ENCODE results near the gene GRHL1. TPM values are rescaled to one million over a fixed set of nuclear protein-coding genes. Genes with fewer than 3 reads are reported as not detected.

Gene GRHL1
- total and polyA plus RNA-seq, 2 of the 8 experiments (the other 6 are each of a cell fraction or from before 2014, with no cell fraction given): 1.3 to 3.6 TPM

GRCh38 chr2:9949239-9949991 is 2.1 kb upstream of the GRHL1 start:
- Histone ChIP-seq H2BK5ac (ENCODE audit: low read depth, low read length) (no peak overlapping the region), H3K27me3 (replicated peaks in 1 of 4; ENCODE audit: control insufficient read depth in 3 of 4, extremely low read depth in 1 of 4, insufficient read depth in 3 of 4, low read length in 3 of 4) (peaks cover 8 to 36% (median 31%) of the 10 kb centered on the region in 4 experiments), H3K23ac (ENCODE audit: insufficient read length) (no peak overlapping the region), H3K23me2 (ENCODE audit: low read depth, low read length) (peaks cover 11% of the 10 kb centered on the region; the same call in 1 of the 2 replicates), H2BK120ac (replicated peaks; ENCODE audit: low read depth, low read length) (no peak overlapping the region), H3K27ac (ENCODE audit: low read depth, low read length) (no peak overlapping the region), H2AK5ac (ENCODE audit: low read depth, low read length) (no peak overlapping the region), H3K56ac (replicated peaks; ENCODE audit: insufficient read length, low read depth, low read length) (no peak overlapping the region), H3K14ac (ENCODE audit: insufficient read length) (no peak overlapping the region), H3K9ac (replicated peaks in 1 of 4; ENCODE audit: extremely low read depth in 1 of 4, low read depth in 3 of 4, low read length in 3 of 4) (no peak overlapping the region), H2BK15ac (ENCODE audit: low read length) (no peak overlapping the region), H3K79me2 (ENCODE audit: control insufficient read depth in 1 of 2, insufficient read depth in 2 of 2, low read length in 2 of 2) (no peaks in the 10 kb centered on the region), H3K36me3 (ENCODE audit: control insufficient read depth in 2 of 4, insufficient read depth in 4 of 4, low read length in 3 of 4) (no peaks in the 10 kb centered on the region), H2BK12ac (ENCODE audit: low read depth, low read length) (0 out of 2 replicates have a peak overlapping the region, but pooled peaks have one; percentile 50), H2AFZ (ENCODE audit: low read length) (no peak overlapping the region), H3K4me1 (replicated peaks in 1 of 4; ENCODE audit: control insufficient read depth in 3 of 4, insufficient read depth in 4 of 4, low read length in 3 of 4) (no peaks in the 10 kb centered on the region), H3K18ac (ENCODE audit: extremely low read depth, low read length) (no peak overlapping the region), H4K8ac (ENCODE audit: extremely low read depth, insufficient read depth, low read length) (no peak overlapping the region), H3K4me3 (ENCODE audit: extremely low read depth in 1 of 4, insufficient read depth in 2 of 4, low read depth in 3 of 4, low read length in 4 of 4) (no peak overlapping the region), H4K20me1 (replicated peaks in 1 of 2; ENCODE audit: control insufficient read depth in 1 of 2, insufficient read depth in 2 of 2, low read length in 2 of 2) (peaks cover 0 to 2% of the 10 kb centered on the region in 2 experiments), H3K79me1 (ENCODE audit: low read depth, low read length) (no peaks in the 10 kb centered on the region), H2BK20ac (ENCODE audit: low read length) (no peak overlapping the region), H3K9me3 (ENCODE audit: insufficient read depth in 2 of 2, low read depth in 1 of 2, low read length in 1 of 2) (no peaks in the 10 kb centered on the region), H4K5ac (ENCODE audit: insufficient read length, low read depth, low read length) (no peak overlapping the region), H4K91ac (replicated peaks; ENCODE audit: insufficient read length, low read length) (no peak overlapping the region), H3K4me2 (ENCODE audit: insufficient read depth in 1 of 2, low read depth in 2 of 2, low read length in 2 of 2) (no peak overlapping the region; a peak in 1 of 4 replicates), H3K4ac (replicated peaks; ENCODE audit: insufficient read length, low read depth, low read length) (no peak overlapping the region)
- CTCF ChIA-PET (ENCODE audit: partially characterized antibody): interaction anchor here (0.6 to 3.5 kb wide), 4 partner anchors 35 to 518 kb away, joined by 3 to 20 read pairs (median 4); no protein-coding TSS in a partner anchor
- DNase-seq (ENCODE audit: low read depth in 1 of 2, low spot score in 2 of 2) (no peak), FAIRE-seq (no peak)
- 93% methylated on average over 19 of the region's 23 CpGs; no CpG with 5 or more reads in 1 of the 2 experiments for WGBS, 2 experiments (ENCODE audit: extremely low coverage in 1 of 2, insufficient coverage in 1 of 2, insufficient read length in 1 of 2, insufficient replicate concordance in 2 of 2, low coverage in 1 of 2, low lambda C conversion rate in 2 of 2, missing lambda C conversion rate in 1 of 2)
- POLR2A ChIA-PET (ENCODE audit: partially characterized antibody): interaction anchor here (1.0 kb wide), 1 partner anchor 318 kb away, joined by 3 read pairs; the partner anchor contains the start of gene YWHAQ
- TF ChIP-seq TAF1 (IDR thresholded peaks at IDR 0.05; ENCODE audit: low read depth, low read length) (no peak), JUN (IDR thresholded peaks at IDR 0.05; ENCODE audit: low read depth, low read length) (no peak), SP4 (IDR thresholded peaks at IDR 0.05; ENCODE audit: low read length) (no peak), SRF (IDR thresholded peaks at IDR 0.05; ENCODE audit: low read depth, low read length) (no peak), ATF3 (IDR thresholded peaks at IDR 0.05; ENCODE audit: insufficient read depth, low read depth, low read length) (no peak), JUND (IDR thresholded peaks at IDR 0.05; ENCODE audit: low read length) (no peak), CBX5 (IDR thresholded peaks at IDR 0.05; ENCODE audit: low read depth, low read length) (no peak), USF2 (IDR thresholded peaks at IDR 0.05; ENCODE audit: low read length) (no peak), CREB1 (IDR thresholded peaks at IDR 0.05) (no peak), KDM5A (IDR thresholded peaks at IDR 0.05; ENCODE audit: low read length) (no peak), RNF2 (IDR thresholded peaks at IDR 0.05; ENCODE audit: borderline replicate concordance, low read depth, low read length, missing control alignments, poor library complexity, severe bottlenecking) (no peak)

Measured in H1 (cell line).